ENCODE results near the gene GPR141.

GRCh38 chr7:37786741-37787569 lies 103.4 kb downstream of the GPR141 start:
- TF ChIP-seq CTCF (IDR thresholded peaks at IDR 0.05) (no peak), POLR2A (IDR thresholded peaks at IDR 0.05) (no peak), EP300 (IDR thresholded peaks at IDR 0.05) (no peak), POLR2AphosphoS5 (IDR thresholded peaks at IDR 0.05) (no peak)

All from suprapubic skin (tissue), 4 donors.